GM06990 (cell line): Measurements from ENCODE around the gene SH3PXD2A.

Source experiments
- DNase-seq: peaks from one replicate; pipeline ENCODE4 v3.0.0-alpha.2; 2011; ENCODE audit not compliant: insufficient read length; ENCODE audit errors: extremely low read depth
- H3K27me3 ChIP-seq: replicated peaks from 2 replicates; pipeline ENCODE4 v1.6.0; 2011; ENCODE audit warnings: low read length; ENCODE audit not compliant: control insufficient read depth, insufficient read depth
- H3K36me3 ChIP-seq: 2 replicates; pipeline ENCODE4 v1.5.1; 2011; ENCODE audit warnings: low read length; ENCODE audit not compliant: control insufficient read depth, insufficient read depth
- H3K4me3 ChIP-seq: replicated peaks from 2 replicates; pipeline ENCODE4 v1.5.1; 2011; ENCODE audit warnings: low read depth, mild to moderate bottlenecking, control low read depth, low read length
- CTCF ChIP-seq: IDR thresholded peaks from 2 replicates; pipeline ENCODE4 v1.5.1; 2011; ENCODE audit warnings: low read length, control low read depth, mild to moderate bottlenecking, inconsistent platforms; ENCODE audit not compliant: insufficient read depth, poor library complexity, severe bottlenecking

Gene SH3PXD2A

GRCh38 chr10:103767756-103768155, 87.6 kb downstream of the SH3PXD2A start:
- H3K36me3 ChIP-seq: no peaks in the 10 kb centered on the region
- TF ChIP-seq CTCF: no peak
- no peak overlapping the region for H3K4me3 ChIP-seq
- DNase-seq: no peak
- no peaks in the 10 kb centered on the region for H3K27me3 ChIP-seq

- Histone ChIP-seq H3K36me3 (no peaks in the 10 kb centered on the region), H3K27me3 (no peaks in the 10 kb centered on the region), H3K4me3 (no peak overlapping the region)
- TF ChIP-seq CTCF: no peak
- no peak for DNase-seq
Measured at GRCh38 chr10:103766751-103767505, 88.4 kb downstream of the SH3PXD2A start.

GRCh38 chr10:103765981-103766380, 89.4 kb downstream of the SH3PXD2A start:
- Histone ChIP-seq H3K4me3 (no peak overlapping the region), H3K27me3 (no peaks in the 10 kb centered on the region), H3K36me3 (no peaks in the 10 kb centered on the region)
- TF ChIP-seq CTCF: no peak
- DNase-seq: no peak

GRCh38 chr10:103765168-103765567, 90.2 kb downstream of the SH3PXD2A start:
- no peak for TF ChIP-seq CTCF
- Histone ChIP-seq H3K27me3 (no peaks in the 10 kb centered on the region), H3K4me3 (no peak overlapping the region), H3K36me3 (no peaks in the 10 kb centered on the region)
- no peak for DNase-seq

- no peaks in the 10 kb centered on the region for H3K27me3 ChIP-seq
- TF ChIP-seq CTCF: no peak
- no peak for DNase-seq
- no peak overlapping the region for H3K4me3 ChIP-seq
- no peaks in the 10 kb centered on the region for H3K36me3 ChIP-seq
Measured at GRCh38 chr10:103764296-103765088, 90.9 kb downstream of the SH3PXD2A start.
